Fibroblast of mammary gland (primary cell): ENCODE measurements around the gene MAG.

Experiments used
- DNase-seq: peaks from one replicate; pipeline ENCODE4 v3.0.0-alpha.2; 2010; ENCODE audit warnings: low read depth
- H3K4me3 ChIP-seq: 2 replicates; pipeline ENCODE4 v1.5.1; 2011; ENCODE audit warnings: low read depth, mild to moderate bottlenecking, low read length, moderate library complexity; ENCODE audit not compliant: control insufficient read depth
- TF ChIP-seq, protein P1 (sequence below): conservative IDR thresholded peaks from 2 replicates; pipeline ENCODE4 v1.5.1; 2011; ENCODE audit warnings: low read depth, low read length, inconsistent platforms; ENCODE audit not compliant: control insufficient read depth, insufficient read depth

The MAG gene

DNA sequence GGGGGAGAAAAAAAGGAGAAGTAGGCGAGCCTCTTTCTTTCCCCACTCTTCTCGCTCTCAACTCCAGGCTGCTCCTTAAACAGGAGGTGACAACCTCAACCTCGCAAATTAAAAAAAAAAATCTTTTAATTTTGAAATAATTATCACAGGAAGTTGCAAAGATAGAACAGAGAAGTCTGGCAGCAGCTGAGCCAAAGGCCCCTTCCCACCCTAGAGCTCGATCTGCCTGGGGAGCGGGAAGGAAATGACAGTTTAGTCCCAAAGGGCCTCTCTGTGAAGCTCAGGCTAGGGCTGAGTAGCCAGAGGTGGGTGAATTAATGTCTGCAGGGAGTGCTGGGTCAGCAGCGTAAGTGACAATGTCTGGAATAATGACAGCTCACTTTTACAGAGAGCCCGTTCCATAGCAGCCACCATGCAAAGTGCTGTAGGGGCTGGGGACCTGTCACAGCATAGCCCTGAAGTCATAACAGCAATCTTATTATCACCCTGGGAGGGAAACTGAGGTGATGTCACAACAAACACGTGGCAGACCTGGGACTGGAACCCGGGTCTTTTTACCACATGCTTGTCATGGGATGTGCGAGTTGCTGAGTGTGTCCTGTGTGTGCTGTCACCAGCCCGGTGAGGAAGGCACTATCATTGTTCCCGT is 28.2 kb downstream of the MAG start:
- TF ChIP-seq, protein P1, sequence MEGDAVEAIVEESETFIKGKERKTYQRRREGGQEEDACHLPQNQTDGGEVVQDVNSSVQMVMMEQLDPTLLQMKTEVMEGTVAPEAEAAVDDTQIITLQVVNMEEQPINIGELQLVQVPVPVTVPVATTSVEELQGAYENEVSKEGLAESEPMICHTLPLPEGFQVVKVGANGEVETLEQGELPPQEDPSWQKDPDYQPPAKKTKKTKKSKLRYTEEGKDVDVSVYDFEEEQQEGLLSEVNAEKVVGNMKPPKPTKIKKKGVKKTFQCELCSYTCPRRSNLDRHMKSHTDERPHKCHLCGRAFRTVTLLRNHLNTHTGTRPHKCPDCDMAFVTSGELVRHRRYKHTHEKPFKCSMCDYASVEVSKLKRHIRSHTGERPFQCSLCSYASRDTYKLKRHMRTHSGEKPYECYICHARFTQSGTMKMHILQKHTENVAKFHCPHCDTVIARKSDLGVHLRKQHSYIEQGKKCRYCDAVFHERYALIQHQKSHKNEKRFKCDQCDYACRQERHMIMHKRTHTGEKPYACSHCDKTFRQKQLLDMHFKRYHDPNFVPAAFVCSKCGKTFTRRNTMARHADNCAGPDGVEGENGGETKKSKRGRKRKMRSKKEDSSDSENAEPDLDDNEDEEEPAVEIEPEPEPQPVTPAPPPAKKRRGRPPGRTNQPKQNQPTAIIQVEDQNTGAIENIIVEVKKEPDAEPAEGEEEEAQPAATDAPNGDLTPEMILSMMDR, result no peak
- DNase-seq, result no peak

DNA sequence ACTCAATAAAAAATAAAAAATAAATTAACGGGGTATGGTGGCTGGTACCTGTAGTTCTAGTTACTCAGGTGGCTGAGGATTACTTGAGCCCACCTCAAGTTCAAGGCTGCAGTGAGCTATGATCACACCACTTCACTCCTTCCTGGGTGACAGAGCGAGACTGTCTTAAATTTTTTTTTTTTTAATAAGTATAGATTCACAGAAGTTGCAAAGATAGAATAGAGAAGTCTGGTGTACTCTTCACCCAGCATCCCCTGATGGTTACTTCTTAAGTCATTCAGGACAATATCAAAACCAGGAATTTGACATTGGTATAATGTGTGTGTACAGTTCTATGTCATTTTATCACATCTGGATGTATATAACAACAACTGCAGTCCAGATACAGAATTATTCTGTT is 29.3 kb downstream of the MAG start:
- TF ChIP-seq, protein P1, result no peak
- no peak for DNase-seq
- no peak overlapping the region for H3K4me3 ChIP-seq

More for the DNA sequence above, 28.2 kb downstream of the MAG start:
- no peak overlapping the region for H3K4me3 ChIP-seq

DNA sequence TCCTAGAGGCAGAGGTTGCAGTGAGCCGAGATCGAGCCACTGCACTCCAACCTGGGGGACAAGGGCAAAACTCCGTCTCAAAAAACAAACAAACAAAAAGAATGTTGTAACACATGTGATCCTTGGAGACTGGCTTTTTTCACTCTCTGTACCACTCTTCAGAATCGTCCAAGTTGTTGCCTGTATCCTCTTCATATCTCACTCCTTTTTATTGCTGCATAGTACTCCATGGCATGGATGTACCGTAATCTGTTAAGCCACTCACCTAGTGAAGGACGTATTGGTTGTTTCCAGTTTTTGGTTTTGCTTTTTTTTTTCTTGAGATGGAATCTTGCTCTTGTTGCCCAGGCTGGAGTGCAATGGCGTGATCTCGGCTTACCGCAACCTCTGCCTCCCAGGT is 30.1 kb downstream of the MAG start:
- H3K4me3 ChIP-seq, result no peak overlapping the region
- DNase-seq, result no peak
- TF ChIP-seq, protein P1, result no peak

DNA sequence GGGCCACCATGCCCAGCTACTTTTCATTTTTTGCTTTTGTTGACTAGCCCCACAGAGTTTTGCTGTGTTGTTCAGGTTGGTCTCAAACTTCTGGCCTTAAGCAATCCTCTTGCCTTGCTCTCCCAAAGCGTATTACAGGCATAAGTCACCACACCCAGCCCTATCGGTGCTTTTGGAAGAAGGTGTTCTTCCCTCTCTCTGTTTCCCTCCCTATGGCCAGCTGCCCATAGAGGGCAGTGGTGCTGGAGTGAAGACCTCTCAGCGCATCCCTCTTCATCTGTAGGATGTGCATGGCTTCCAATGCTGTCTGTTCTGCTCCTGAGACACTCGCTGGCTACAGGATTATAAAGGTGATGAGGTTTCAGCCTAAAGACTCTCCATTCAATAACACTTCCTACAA is 35.7 kb downstream of the MAG start:
- TF ChIP-seq, protein P1, result peak; percentile 30
- DNase-seq, result no peak
- H3K4me3 ChIP-seq, result no peak overlapping the region

DNA sequence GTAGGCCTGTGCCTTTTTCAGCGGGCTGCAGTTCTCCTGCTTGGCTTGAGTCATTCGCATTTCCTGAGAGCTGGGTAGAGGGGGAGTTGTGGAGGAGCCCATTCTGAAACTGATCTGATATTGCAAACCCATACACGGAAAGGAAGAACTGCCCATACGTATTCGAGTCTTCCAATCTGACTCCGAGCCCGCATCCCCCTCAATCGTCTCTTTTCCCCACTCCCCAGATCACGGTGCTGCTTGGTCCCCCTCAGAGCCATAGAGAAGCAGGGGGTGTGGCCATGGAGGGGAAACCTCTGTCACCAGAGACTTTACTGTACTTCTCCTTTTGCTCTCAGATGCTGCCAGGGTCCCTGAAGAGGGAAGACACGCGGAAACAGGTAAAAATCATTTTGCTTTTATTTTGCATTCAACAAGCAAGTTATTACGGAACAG is 36.9 kb downstream of the MAG start, which contains the start of gene CD22:
TSS of gene CD22 (plus strand) at position 337 of the 435 bp plus-strand sequence. CDS start 2,854 bp downstream, outside the sequence.
- DNase-seq, result no peak
- no peak within 1 kb of the TSS for H3K4me3 ChIP-seq
- TF ChIP-seq, protein P1, result no peak

DNA sequence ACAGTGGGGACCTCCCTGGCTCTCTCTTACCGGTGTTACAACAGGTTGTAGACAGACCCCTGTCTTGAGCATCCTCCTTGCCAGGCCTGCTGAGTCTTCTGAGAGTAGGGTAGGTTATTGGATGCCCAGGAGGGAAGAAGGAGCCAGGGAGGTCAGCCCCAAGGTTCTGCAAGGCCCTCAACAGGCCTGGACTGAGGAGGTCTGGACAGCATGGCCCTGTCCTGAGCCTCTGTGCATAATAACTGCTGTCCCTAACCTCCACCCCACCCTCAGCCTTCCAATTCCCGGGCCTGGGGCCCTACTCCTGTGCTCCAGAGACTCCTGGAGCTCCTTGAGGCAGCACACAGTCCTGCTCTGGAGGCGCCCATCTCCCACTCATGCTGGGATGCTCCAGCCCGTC is 37.4 kb downstream of the MAG start:
- no peak overlapping the region for H3K4me3 ChIP-seq
- DNase-seq, result no peak
- TF ChIP-seq, protein P1, result no peak
